ENCODE measurements around the gene PAM16. TPM values are rescaled to one million over a fixed set of nuclear protein-coding genes. Genes with fewer than 3 reads are reported as not detected.

The PAM16 gene
- total RNA-seq, 2 experiments from 2014 or later = 67.8 to 71.3 TPM

DNA sequence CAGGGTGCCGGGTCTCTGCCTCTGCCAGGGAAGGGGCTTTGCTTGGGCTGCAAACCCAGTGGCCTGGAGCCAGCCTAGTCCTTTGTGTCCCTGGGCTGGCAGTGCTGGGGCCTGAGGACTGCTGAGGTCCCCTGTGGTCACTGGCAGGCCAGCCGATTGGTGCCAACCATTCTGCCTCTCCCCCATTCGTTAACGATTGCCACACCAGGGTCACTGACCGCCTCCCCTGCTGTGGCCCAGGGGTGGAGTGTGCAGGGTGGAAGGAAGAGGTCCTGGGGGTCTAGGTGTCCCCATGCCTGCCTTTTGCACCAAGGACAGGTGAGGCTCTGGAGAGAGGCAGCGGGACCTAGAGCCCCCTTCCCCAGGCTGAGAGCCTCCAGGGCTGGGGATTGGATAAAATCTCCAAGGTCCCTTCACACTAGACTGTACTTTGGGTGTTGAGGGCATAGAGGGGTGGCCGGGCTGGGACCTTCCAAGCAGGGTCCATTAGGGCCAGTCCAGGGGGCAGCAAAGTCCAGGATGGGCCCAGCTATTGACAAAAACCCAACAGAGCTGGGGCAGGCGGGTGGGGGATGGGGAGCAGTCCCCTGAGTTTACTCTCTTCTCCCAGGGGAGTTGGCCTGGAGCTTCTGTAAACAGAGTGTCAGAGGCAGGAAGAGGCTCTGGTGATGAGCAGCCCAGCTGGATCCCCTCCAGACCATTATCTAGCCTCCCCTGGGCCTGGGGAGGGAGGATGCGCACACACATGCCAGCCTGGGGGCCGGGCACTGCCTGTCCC lies 21.6 kb upstream of the PAM16 start:
- Mint-ChIP-seq H3K27ac (no peak overlapping the region), H3K27me3 (ENCODE audit: low read depth) (no peaks in the 10 kb centered on the region), H3K4me1 (ENCODE audit: low read depth) (peaks cover 4% of the 10 kb centered on the region), H3K9me3 (no peaks in the 10 kb centered on the region), H3K36me3 (ENCODE audit: low read depth) (no peaks in the 10 kb centered on the region), H3K4me3 (peak overlapping the region; percentile 6)
- intact Hi-C loops (cut with micrococcal nuclease) = no loop called here
- CTCF ChIA-PET = interaction anchor here (0.6 kb wide), 1 partner anchor 114 kb away, joined by 7 read pairs; no protein-coding TSS in a partner anchor
- DNase-seq = no peak

DNA sequence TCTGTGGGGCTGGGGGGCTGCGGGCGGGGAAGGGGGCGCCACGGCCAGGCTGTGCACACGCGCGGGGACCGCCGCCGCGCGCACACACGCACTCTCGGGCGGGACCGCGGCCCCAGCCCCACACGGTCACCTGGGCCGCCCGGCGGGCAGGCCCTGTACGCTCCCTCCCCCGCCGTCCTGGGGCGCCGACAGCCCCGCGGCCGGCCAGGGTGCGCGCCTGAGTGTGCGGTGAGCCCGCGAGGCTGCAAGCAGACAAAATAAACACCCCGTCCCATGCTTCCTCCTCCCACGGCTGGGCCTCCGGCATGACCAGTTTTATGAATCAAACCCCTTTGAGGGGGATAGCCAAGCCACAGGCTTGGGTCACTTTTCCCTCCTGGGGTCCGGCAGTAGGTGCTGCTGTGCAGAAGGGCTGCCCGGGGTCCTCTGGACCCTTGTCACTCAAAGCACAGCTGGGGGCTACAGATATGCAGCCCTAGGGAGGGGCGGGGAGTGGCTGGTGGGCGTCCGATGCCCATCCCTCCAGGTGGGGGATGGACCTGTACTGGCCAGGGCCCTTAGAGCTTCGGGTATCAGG lies 21.0 kb upstream of the PAM16 start:
- Mint-ChIP-seq H3K36me3 (ENCODE audit: low read depth) (no peaks in the 10 kb centered on the region), H3K4me3 (peak overlapping the region; percentile 64), H3K27me3 (ENCODE audit: low read depth) (no peaks in the 10 kb centered on the region), H3K27ac (no peak overlapping the region), H3K9me3 (no peaks in the 10 kb centered on the region), H3K4me1 (ENCODE audit: low read depth) (peaks cover 4% of the 10 kb centered on the region)
- intact Hi-C loops (cut with micrococcal nuclease) = no loop called here
- CTCF ChIA-PET = no interaction called here
- DNase-seq = peak; percentile 22

DNA sequence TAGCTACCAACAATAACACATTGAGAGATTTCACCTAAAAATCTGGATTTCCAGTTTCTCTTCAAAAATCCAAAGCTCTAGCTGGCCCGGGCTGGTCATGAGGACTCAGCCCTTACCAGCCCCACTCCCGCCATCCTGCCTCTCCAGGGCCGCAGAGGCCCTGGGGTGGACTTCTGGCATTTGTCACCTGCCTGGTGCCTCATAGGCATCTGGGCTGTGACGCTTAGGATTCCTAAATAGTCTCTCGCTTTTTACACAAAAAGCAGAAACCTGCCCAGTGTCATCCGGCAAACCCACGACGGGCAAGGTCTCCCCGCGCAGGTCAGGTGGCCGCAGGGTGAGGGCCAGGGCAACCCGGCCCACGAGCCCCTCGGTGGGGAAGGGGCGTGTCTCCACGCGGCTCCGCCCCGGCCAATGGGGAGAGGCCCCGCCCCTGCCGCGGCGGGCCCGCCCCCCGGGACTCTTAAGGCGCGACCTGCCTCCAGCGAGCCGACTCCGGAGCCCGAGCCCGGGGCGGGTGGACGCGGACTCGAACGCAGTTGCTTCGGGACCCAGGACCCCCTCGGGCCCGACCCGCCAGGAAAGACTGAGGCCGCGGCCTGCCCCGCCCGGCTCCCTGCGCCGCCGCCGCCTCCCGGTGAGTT lies 20.4 kb upstream of the PAM16 start, which contains the start of gene VASN:
VASN (plus strand) TSS at position 492 of the 644 bp plus-strand sequence. CDS start 9,030 bp downstream, outside the sequence.
- Mint-ChIP-seq H3K9me3 (no peaks in the 10 kb centered on the region), H3K36me3 (ENCODE audit: low read depth) (no peaks in the 10 kb centered on the region), H3K27me3 (ENCODE audit: low read depth) (no peaks in the 10 kb centered on the region), H3K4me3 (peak within 1 kb of the TSS; percentile 64), H3K27ac (no peak within 1 kb of the TSS), H3K4me1 (ENCODE audit: low read depth) (peaks cover 4% of the 10 kb centered on the region)
- intact Hi-C loops (cut with micrococcal nuclease) = loop anchor here (2.0 kb wide), 1 partner anchor 21 kb away; the partner anchor contains the start of gene PAM16
- CTCF ChIA-PET = interaction anchor here (1.0 to 1.1 kb wide), 2 partner anchors 12 to 40 kb away, joined by 3 read pairs; no protein-coding TSS in a partner anchor
- peak; percentile 58 for DNase-seq

DNA sequence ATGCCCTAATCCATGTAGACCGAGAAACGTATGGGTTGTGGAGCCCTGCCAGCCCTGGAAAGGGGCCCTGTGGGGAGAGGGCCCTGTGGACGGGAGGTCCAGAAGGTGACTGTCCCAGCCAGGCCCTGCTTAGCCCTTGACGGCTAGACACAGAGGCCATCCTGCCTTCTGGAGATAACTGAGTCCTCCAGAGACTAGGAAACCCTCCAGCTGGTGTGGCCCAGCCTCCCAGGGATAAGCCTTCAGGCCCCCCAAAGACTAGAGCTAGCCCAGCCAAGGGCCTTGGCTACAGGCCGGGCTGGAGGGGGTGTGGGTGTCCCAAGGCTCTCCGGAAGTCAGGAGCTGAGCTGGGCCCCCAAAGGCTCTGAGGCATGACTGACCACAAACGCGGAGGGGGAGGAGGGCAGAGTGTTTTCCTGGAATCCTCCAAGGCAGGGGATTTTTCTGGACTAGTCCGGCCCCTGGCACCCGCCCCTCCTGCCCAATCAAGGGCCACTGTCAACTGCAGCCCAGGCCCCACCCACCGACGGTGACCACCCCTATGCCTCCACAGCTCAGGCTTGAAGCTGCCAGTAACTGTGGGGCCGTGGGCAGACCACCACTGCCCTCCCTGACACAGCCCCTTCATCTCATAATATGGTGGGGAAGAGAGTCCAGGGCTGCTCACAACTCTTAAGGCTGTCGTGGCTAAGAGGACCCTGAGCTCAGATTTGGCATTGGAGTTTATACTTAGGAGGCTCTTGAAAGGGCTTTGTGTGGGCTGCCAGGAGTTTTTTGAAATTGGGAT lies 19.6 kb upstream of the PAM16 start:
- no peak for DNase-seq
- Mint-ChIP-seq H3K36me3 (ENCODE audit: low read depth) (no peaks in the 10 kb centered on the region), H3K27me3 (ENCODE audit: low read depth) (no peaks in the 10 kb centered on the region), H3K4me1 (ENCODE audit: low read depth) (peaks cover 4% of the 10 kb centered on the region), H3K27ac (no peak overlapping the region), H3K9me3 (no peaks in the 10 kb centered on the region), H3K4me3 (no peak overlapping the region)
- CTCF ChIA-PET = interaction anchor here (1.0 to 1.1 kb wide), 2 partner anchors 11 to 39 kb away, joined by 3 read pairs; no protein-coding TSS in a partner anchor
- intact Hi-C loops (cut with micrococcal nuclease) = loop anchor here (2.0 kb wide), 1 partner anchor 20 kb away; the partner anchor contains the start of gene PAM16

DNA sequence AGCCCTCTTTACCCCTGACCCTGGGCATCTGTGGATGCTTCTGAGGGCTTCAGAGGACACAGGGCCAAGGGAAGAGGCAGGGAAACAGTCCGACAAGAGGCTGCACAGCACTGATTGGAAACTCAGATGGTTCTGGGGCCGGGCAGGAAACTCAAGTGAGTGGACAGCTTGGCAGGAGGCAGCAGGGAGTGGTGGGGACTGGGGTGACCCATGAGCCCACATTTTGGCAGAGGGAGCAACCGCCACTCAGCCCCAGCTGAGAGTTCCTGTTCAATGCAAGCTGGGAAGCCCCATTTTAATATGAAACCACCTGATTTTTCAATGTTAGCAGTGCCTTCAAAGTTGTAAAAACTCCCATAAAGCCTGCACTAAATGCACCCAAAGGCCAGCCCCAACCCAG lies 19.0 kb upstream of the PAM16 start:
- CTCF ChIA-PET = interaction anchor here (1.7 kb wide), 1 partner anchor 32 kb away, joined by 6 read pairs; no protein-coding TSS in a partner anchor
- no peak for DNase-seq
- no peaks in the 10 kb centered on the region for H3K36me3 Mint-ChIP-seq (ENCODE audit: low read depth)
- peaks cover 4% of the 10 kb centered on the region for H3K4me1 Mint-ChIP-seq (ENCODE audit: low read depth)
- H3K27ac Mint-ChIP-seq = no peak overlapping the region
- H3K4me3 Mint-ChIP-seq = no peak overlapping the region
- intact Hi-C loops (cut with micrococcal nuclease) = loop anchor here (2.0 kb wide), 1 partner anchor 19 kb away; the partner anchor contains the start of gene PAM16
- H3K27me3 Mint-ChIP-seq (ENCODE audit: low read depth) = no peaks in the 10 kb centered on the region
- H3K9me3 Mint-ChIP-seq = no peaks in the 10 kb centered on the region

DNA sequence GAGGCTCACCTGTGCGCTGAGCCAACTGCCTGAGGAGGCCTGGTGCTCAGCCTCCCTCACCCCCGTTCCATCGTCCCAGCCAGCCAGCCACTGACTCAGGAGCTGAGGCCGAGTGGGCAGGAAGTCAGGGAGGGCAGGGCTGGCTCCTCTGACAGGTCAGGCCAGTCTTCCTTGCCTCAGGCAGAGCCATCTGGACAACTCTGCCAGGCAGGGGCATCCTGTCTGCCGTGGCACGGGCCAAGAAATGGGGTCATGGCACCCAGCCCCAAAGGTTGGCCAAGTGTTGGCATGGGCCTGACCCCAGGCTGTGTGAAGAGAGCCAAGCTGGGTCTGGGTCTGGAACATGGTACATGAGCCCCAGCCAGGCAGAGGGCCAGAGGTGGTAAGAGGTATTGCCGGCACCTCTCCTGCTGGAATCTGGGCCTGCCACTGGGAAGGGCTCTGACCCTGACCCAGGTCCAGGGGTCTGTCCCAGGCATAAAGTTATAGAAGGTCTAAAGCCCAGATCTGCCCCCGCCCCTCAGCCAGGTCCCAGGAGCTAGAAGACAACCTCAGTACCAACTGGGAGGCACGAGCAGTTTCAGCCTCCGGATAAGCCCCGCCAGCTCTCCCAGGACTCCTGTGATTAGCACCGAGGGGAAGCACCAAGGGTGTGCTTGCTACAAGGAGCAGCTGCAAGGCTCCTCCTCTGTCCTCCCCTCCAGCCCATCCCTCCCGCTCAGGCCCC lies 18.0 kb upstream of the PAM16 start:
- Mint-ChIP-seq H3K9me3 (no peaks in the 10 kb centered on the region), H3K27ac (no peak overlapping the region), H3K4me3 (no peak overlapping the region), H3K4me1 (ENCODE audit: low read depth) (peaks cover 4% of the 10 kb centered on the region), H3K36me3 (ENCODE audit: low read depth) (no peaks in the 10 kb centered on the region), H3K27me3 (ENCODE audit: low read depth) (no peaks in the 10 kb centered on the region)
- CTCF ChIA-PET = interaction anchor here (0.7 to 1.7 kb wide), 2 partner anchors 26 to 33 kb away, joined by 4 to 6 read pairs; no protein-coding TSS in a partner anchor
- no peak for DNase-seq
- intact Hi-C loops (cut with micrococcal nuclease) = no loop called here

DNA sequence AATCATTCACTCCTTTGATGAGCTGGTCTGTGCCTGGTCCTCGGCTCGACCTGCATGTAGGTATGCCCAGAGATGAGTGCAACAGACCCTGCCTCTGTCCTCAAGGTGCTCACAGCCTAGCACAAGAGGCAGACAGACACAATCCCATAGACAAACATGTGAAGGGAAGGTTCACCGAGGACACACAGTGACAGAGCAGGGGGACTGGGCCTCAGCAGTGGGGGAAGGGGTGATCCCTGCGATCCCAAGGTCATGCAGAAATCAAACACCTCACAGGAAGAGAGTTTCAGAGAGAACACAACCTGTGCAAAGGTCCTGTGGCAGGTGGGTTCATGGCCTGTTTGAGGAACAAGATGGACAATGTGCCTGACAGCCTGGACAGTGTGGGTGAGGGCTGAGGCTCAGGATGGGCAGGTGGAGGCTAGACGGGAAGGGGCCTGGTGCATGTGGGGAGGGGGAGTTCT lies 16.3 kb upstream of the PAM16 start:
- DNase-seq = no peak
- no peak overlapping the region for H3K4me3 Mint-ChIP-seq
- intact Hi-C loops (cut with micrococcal nuclease) = no loop called here
- H3K9me3 Mint-ChIP-seq = no peaks in the 10 kb centered on the region
- peaks cover 3% of the 10 kb centered on the region for H3K36me3 Mint-ChIP-seq (ENCODE audit: low read depth)
- H3K27me3 Mint-ChIP-seq (ENCODE audit: low read depth) = no peaks in the 10 kb centered on the region
- CTCF ChIA-PET = no interaction called here
- peaks cover 2% of the 10 kb centered on the region for H3K4me1 Mint-ChIP-seq (ENCODE audit: low read depth)
- H3K27ac Mint-ChIP-seq = peak overlapping the region; percentile 61

DNA sequence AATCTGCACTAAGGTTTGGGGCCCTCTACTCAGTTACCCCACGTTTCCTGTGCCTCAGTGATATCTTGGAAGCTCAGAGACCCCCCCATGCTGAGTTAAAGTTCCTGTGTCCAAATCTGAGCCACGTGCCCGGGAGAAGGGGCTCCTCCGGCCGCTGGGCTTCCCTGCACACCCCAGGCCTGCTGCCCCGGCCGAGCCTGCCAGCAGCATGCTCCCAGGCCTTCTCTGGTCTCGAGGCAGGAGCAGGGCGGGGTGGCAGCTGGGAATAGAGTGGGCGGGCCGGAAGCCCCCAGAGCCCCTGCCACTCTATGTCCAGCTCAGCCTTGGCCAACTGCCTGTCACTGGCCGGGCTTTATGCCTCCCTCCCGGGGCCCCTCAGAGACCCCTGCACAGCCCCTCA lies 14.9 kb upstream of the PAM16 start:
- no peak overlapping the region for H3K4me3 Mint-ChIP-seq
- H3K36me3 Mint-ChIP-seq (ENCODE audit: low read depth) = peaks cover 3% of the 10 kb centered on the region
- CTCF ChIA-PET = interaction anchor here (0.6 kb wide), 2 partner anchors 72 to 101 kb away, joined by 3 read pairs; no protein-coding TSS in a partner anchor

DNA sequence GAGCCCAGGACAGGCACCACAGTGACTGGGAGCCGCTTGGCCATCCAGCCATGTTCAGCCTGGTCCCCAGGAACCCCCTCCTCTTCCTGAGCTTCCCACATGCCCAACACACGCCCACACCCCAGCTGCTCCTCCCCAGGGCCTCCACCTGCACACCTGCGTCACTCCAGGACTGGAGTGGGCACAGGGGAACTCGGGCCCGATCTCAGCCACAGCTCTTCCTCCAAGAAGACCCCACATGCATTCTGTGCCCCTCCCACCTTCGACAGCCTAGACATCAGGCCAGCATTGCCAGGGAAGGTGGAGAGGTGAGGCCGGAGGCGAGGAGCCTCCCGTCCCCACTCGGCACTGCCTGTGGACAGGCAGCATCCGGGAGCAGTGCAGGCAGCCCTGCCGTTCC lies 14.5 kb upstream of the PAM16 start:
- Mint-ChIP-seq H3K9me3 (no peaks in the 10 kb centered on the region), H3K4me3 (no peak overlapping the region), H3K27ac (no peak overlapping the region), H3K4me1 (ENCODE audit: low read depth) (no peaks in the 10 kb centered on the region), H3K27me3 (ENCODE audit: low read depth) (no peaks in the 10 kb centered on the region), H3K36me3 (ENCODE audit: low read depth) (peaks cover 3% of the 10 kb centered on the region)
- CTCF ChIA-PET = interaction anchor here (1.4 kb wide), 1 partner anchor 37 kb away, joined by 5 read pairs; no protein-coding TSS in a partner anchor
- intact Hi-C loops (cut with micrococcal nuclease) = no loop called here
- DNase-seq = no peak

More for the DNA sequence above, 14.9 kb upstream of the PAM16 start:
- Mint-ChIP-seq H3K27ac (no peak overlapping the region), H3K9me3 (no peaks in the 10 kb centered on the region), H3K27me3 (ENCODE audit: low read depth) (no peaks in the 10 kb centered on the region), H3K4me1 (ENCODE audit: low read depth) (no peaks in the 10 kb centered on the region)
- intact Hi-C loops (cut with micrococcal nuclease) = no loop called here
- DNase-seq = no peak

DNA sequence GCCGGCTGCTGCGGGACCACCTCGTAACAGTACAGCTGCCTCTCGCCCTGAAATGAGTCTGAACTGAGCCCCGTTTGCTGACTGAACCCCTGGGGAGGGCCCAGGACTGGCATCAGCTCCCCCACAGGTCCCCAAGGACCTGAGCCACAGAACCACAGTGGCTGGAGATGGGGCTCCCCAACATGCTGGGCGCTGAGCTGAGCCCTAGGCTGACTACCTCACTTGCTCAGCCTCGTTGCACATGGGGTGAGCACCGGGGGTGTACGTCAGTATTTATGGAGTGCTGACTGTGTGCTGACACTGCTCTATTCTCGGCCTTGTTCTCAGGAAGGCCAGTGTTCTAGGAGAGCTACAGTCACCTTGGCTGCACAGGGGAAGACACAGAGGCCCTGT lies 13.9 kb upstream of the PAM16 start:
- Mint-ChIP-seq H3K27ac (no peak overlapping the region), H3K36me3 (ENCODE audit: low read depth) (peaks cover 3% of the 10 kb centered on the region), H3K27me3 (ENCODE audit: low read depth) (no peaks in the 10 kb centered on the region), H3K9me3 (no peaks in the 10 kb centered on the region), H3K4me1 (ENCODE audit: low read depth) (no peaks in the 10 kb centered on the region), H3K4me3 (no peak overlapping the region)
- DNase-seq = no peak
- intact Hi-C loops (cut with micrococcal nuclease) = no loop called here
- CTCF ChIA-PET = interaction anchor here (1.4 kb wide), 1 partner anchor 38 kb away, joined by 5 read pairs; no protein-coding TSS in a partner anchor

All from activated naive CD4-positive, alpha-beta T cell treated with anti-CD3 and anti-CD28 coated beads for 36 hours (primary cell).